Astrocyte (in vitro differentiated cells and primary cell): Measurements from ENCODE around the gene VPS8. TPM values are rescaled to one million over a fixed set of nuclear protein-coding genes. Genes with fewer than 3 reads are reported as not detected.

Experiments used
- DNase-seq: peaks from one replicate; pipeline ENCODE4 v3.0.0-alpha.2; 2010; ENCODE audit warnings: low read depth
- FAIRE-seq: peaks from 2 replicates; lab custom pipeline; 2011; peaks lifted over from hg19 to GRCh38; lab: Jason Lieb, UNC
- H2AFZ ChIP-seq: 2 replicates; pipeline ENCODE4 v1.6.0; 2012; ENCODE audit warnings: low read depth, low read length, inconsistent platforms
- H3K27ac ChIP-seq: 2 replicates; pipeline ENCODE4 v1.5.1; 2011; ENCODE audit warnings: low read depth, low read length, inconsistent platforms
- H3K27me3 ChIP-seq: 2 replicates; pipeline ENCODE4 v1.6.0; 2011; ENCODE audit warnings: low read length, inconsistent platforms; ENCODE audit not compliant: insufficient read depth
- H3K36me3 ChIP-seq: 2 replicates; pipeline ENCODE4 v1.5.1; 2011; ENCODE audit warnings: low read length, inconsistent platforms; ENCODE audit not compliant: insufficient read depth
- H3K4me1 ChIP-seq: 2 replicates; pipeline ENCODE4 v1.5.1; 2011; ENCODE audit warnings: low read length, inconsistent platforms; ENCODE audit not compliant: insufficient read depth
- H3K4me2 ChIP-seq: 2 replicates; pipeline ENCODE4 v1.6.0; 2012; ENCODE audit warnings: low read length, inconsistent platforms
- H3K4me3 ChIP-seq: 2 replicates; pipeline ENCODE4 v1.5.1; 2011; ENCODE audit warnings: low read depth, mild to moderate bottlenecking, low read length, inconsistent platforms; ENCODE audit not compliant: insufficient read depth
- H3K79me2 ChIP-seq: 2 replicates; pipeline ENCODE4 v1.6.0; 2012; ENCODE audit warnings: mild to moderate bottlenecking, low read length, inconsistent platforms; ENCODE audit not compliant: insufficient read depth
- H3K9ac ChIP-seq: 2 replicates; pipeline ENCODE4 v1.6.0; 2012; ENCODE audit warnings: mild to moderate bottlenecking, low read length, inconsistent platforms
- H3K9me3 ChIP-seq: 2 replicates; pipeline ENCODE4 v1.5.1; 2012; ENCODE audit warnings: low read depth, mild to moderate bottlenecking, low read length, inconsistent platforms; ENCODE audit not compliant: insufficient read depth
- H4K20me1 ChIP-seq: 2 replicates; pipeline ENCODE4 v1.6.0; 2012; ENCODE audit warnings: low read length, inconsistent platforms; ENCODE audit not compliant: insufficient read depth
- H3K27ac Mint-ChIP-seq: one replicate; pipeline ENCODE4 v1.8.0; 2021; ENCODE audit warnings: mild to moderate bottlenecking, mixed read lengths; ENCODE audit not compliant: unreplicated experiment
- H3K27me3 Mint-ChIP-seq: one replicate; pipeline ENCODE4 v1.8.0; 2021; ENCODE audit warnings: low read depth, mixed read lengths; ENCODE audit not compliant: unreplicated experiment
- H3K36me3 Mint-ChIP-seq: one replicate; pipeline ENCODE4 v1.8.0; 2021; ENCODE audit warnings: low read depth, mixed read lengths; ENCODE audit not compliant: unreplicated experiment
- H3K4me1 Mint-ChIP-seq: one replicate; pipeline ENCODE4 v1.8.0; 2021; ENCODE audit warnings: low read depth, mixed read lengths; ENCODE audit not compliant: unreplicated experiment
- H3K4me3 Mint-ChIP-seq: one replicate; pipeline ENCODE4 v1.8.0; 2021; ENCODE audit warnings: mild to moderate bottlenecking, moderate library complexity, mixed read lengths; ENCODE audit not compliant: unreplicated experiment
- H3K9me3 Mint-ChIP-seq: one replicate; pipeline ENCODE4 v1.8.0; 2021; ENCODE audit warnings: mild to moderate bottlenecking, mixed read lengths; ENCODE audit not compliant: unreplicated experiment
- CTCF ChIP-seq: IDR thresholded peaks from 2 replicates; pipeline ENCODE4 v1.5.1; 2011; ENCODE audit warnings: low read depth, mild to moderate bottlenecking, inconsistent platforms, low read length, moderate library complexity; ENCODE audit not compliant: insufficient read depth
- EZH2 ChIP-seq: IDR thresholded peaks from 2 replicates; pipeline ENCODE4 v1.6.1; 2012; ENCODE audit warnings: mild to moderate bottlenecking, low read length, inconsistent platforms; ENCODE audit not compliant: insufficient read depth
- total RNA-seq: library from RNA; stranded (reverse); gene quantifications from 2 replicates; pipeline ENCODE4 v1.2.1, GENCODE V29; 2021

VPS8 gene
- total RNA-seq, 1 donor from 2014 or later, result 40.7 TPM

- H2AFZ ChIP-seq, result no peak overlapping the region
- H3K4me3 ChIP-seq, result no peak overlapping the region
- H3K79me2 ChIP-seq, result no peaks in the 10 kb centered on the region
- H3K36me3 ChIP-seq, result no peaks in the 10 kb centered on the region
- H3K4me1 ChIP-seq, result peaks cover 11% of the 10 kb centered on the region
- H3K27me3 Mint-ChIP-seq, result peaks cover 15% of the 10 kb centered on the region
- FAIRE-seq, result no peak
- no peak overlapping the region for H3K4me3 Mint-ChIP-seq
- no peaks in the 10 kb centered on the region for H3K36me3 Mint-ChIP-seq
- peaks cover 3% of the 10 kb centered on the region for H3K9me3 Mint-ChIP-seq
- no peak for TF ChIP-seq EZH2
- no peak for TF ChIP-seq CTCF
- DNase-seq, result no peak
- no peaks in the 10 kb centered on the region for H4K20me1 ChIP-seq
- H3K27ac Mint-ChIP-seq, result peak overlapping the region; percentile 31
- H3K9me3 ChIP-seq, result no peaks in the 10 kb centered on the region
- peaks cover 26% of the 10 kb centered on the region for H3K4me1 Mint-ChIP-seq
- no peak overlapping the region for H3K9ac ChIP-seq
- H3K27ac ChIP-seq, result no peak overlapping the region
- no peak overlapping the region for H3K4me2 ChIP-seq
- peaks cover 18% of the 10 kb centered on the region for H3K27me3 ChIP-seq
These were observed 46.8 kb upstream of the VPS8 start for GRCh38 chr3:184765047-184765729.

- no peaks in the 10 kb centered on the region for H3K36me3 ChIP-seq
- H3K4me3 ChIP-seq, result no peak overlapping the region
- H3K9me3 ChIP-seq, result no peaks in the 10 kb centered on the region
- H3K4me2 ChIP-seq, result no peak overlapping the region
- no peak for DNase-seq
- no peak overlapping the region for H2AFZ ChIP-seq
- Mint-ChIP-seq H3K36me3 (no peaks in the 10 kb centered on the region), H3K27ac (peak overlapping the region; percentile 31), H3K4me3 (no peak overlapping the region), H3K4me1 (peaks cover 26% of the 10 kb centered on the region), H3K9me3 (peaks cover 3% of the 10 kb centered on the region), H3K27me3 (peaks cover 15% of the 10 kb centered on the region)
- no peaks in the 10 kb centered on the region for H4K20me1 ChIP-seq
- TF ChIP-seq EZH2 (no peak), CTCF (no peak)
- FAIRE-seq, result no peak
- peaks cover 18% of the 10 kb centered on the region for H3K27me3 ChIP-seq
- H3K27ac ChIP-seq, result no peak overlapping the region
- H3K79me2 ChIP-seq, result no peaks in the 10 kb centered on the region
- H3K4me1 ChIP-seq, result peaks cover 5% of the 10 kb centered on the region
- H3K9ac ChIP-seq, result no peak overlapping the region
These were observed 46.3 kb upstream of the VPS8 start for GRCh38 chr3:184765730-184766074.

GRCh38 chr3:184766555-184767261 lies 45.3 kb upstream of the VPS8 start:
- Mint-ChIP-seq H3K27me3 (peaks cover 12% of the 10 kb centered on the region), H3K9me3 (peaks cover 3% of the 10 kb centered on the region), H3K4me3 (no peak overlapping the region), H3K36me3 (no peaks in the 10 kb centered on the region), H3K27ac (no peak overlapping the region), H3K4me1 (peaks cover 20% of the 10 kb centered on the region)
- FAIRE-seq (no peak), DNase-seq (no peak)
- Histone ChIP-seq H3K9me3 (no peaks in the 10 kb centered on the region), H3K4me1 (no peaks in the 10 kb centered on the region), H3K27ac (no peak overlapping the region), H3K27me3 (peaks cover 18% of the 10 kb centered on the region), H3K79me2 (no peaks in the 10 kb centered on the region), H4K20me1 (no peaks in the 10 kb centered on the region), H2AFZ (no peak overlapping the region), H3K9ac (no peak overlapping the region), H3K4me3 (no peak overlapping the region), H3K4me2 (no peak overlapping the region), H3K36me3 (no peaks in the 10 kb centered on the region)
- no peak for TF ChIP-seq EZH2
- TF ChIP-seq CTCF, result no peak
